ENCODE results near the gene GREB1L.
"Not testable (repeated sequence)": the region's sequence is repeated elsewhere in the genome, so short reads cannot be mapped to it uniquely, and the experiment has no call there.

The GREB1L gene

GRCh38 chr18:21311980-21312379 is 69.9 kb downstream of the GREB1L start:
- not testable (repeated sequence) for DNase-seq

DNA sequence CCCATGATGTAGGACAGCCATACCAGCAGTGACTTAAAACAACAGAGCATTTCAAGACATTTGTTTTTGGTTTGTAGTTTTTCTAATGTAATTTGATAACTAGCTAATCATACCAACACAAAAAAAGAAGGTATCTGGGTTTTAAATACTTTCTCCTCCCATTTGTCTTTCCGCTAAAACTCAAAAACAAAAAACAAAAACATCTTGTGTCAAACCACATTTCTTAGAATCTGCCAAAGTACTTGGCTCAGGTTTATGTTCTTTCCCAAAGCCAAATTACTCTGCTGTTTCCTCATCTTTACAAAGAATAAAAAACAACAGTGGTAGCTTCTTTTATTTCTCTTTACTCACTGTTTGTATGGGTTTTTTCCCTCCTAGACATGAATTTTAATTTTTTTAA is 71.5 kb downstream of the GREB1L start:
- no peak for DNase-seq

DNA sequence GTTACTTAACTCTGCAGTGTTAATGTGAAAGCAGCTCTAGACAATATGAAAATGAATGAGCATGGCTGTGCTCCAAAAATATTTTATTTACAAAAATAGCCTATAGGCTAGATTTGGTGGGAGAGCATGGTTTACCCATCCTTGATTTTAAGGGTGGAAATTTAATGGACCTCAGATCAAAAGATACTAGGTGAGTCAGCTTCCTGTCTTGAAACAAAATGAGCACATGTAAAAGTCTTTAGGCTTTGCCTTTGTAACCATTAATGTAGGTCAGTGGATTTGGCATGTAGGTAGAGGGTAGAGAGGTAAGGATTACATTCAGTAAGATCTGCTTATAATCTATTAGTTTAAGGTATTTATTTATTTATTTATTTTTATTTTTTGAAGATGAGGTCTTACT is 72.7 kb downstream of the GREB1L start:
- DNase-seq, result no peak

DNA sequence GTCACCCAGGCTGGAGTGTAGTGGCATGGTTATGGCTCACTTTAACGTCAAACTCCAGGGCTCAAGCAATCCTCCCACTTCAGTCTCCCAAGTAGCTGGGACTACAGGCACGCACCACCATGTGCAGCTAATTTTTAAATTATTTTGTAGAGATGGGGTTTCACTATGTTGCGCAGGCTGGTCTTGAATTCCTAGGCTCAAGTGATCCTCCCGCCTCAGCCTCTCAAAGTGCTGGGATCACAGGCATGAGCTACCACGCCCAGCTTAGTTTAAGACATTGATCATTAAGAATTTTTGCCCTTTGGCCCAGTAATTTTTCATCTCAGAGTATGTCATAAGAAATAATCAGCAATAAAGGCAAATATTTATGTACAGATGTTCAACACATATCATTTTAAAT is 73.1 kb downstream of the GREB1L start:
- not testable (repeated sequence) for DNase-seq

GRCh38 chr18:21315741-21316197 is 73.7 kb downstream of the GREB1L start:
- no peak for DNase-seq

DNA sequence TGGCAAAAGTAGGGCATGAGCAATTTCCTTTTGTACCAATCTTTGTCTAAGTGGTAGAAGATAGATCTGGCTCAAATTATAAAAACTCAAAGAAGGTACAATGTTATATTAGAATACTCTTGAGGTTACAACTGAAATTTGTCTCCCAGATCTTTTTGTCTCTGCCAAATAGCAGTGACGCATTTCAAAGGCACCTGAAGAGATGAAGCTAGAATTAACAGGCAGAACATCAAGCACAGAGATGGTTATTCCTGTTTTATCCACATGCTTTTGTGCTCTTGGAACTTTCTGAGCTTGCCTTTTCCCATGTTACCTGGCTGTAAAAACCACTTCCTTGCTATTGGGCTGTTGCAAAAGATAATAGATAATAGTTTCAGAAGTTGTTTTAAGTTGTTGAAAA is 74.3 kb downstream of the GREB1L start:
- no peak for DNase-seq

DNA sequence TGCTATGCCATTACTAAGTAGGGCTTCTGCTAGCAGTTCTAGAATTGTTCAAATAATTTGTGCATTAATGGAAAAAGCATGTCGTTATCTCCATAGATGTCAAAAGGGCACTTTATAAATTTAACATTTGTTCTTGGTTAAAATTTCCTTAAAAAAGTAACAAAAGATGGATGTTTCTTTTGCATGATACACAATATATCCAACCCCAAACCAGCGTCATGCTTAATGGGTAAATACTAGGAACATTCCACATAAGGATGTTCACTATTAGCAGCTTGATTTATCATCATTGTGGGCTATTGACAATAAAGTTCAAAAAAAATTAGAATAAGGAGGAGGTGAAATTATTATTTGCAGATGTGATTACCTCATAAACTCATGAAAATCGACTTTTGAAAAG is 79.7 kb downstream of the GREB1L start:
- no peak for DNase-seq

- DNase-seq, result no peak
Measured at GRCh38 chr18:21327101-21327500, 85.1 kb downstream of the GREB1L start.

- DNase-seq, result no peak
Measured at GRCh38 chr18:21330122-21330701, 88.2 kb downstream of the GREB1L start.

GRCh38 chr18:21331065-21331464 is 89.0 kb downstream of the GREB1L start:
- no peak for DNase-seq

GRCh38 chr18:21335927-21336488 is 94.0 kb downstream of the GREB1L start:
- no peak for DNase-seq

DNA sequence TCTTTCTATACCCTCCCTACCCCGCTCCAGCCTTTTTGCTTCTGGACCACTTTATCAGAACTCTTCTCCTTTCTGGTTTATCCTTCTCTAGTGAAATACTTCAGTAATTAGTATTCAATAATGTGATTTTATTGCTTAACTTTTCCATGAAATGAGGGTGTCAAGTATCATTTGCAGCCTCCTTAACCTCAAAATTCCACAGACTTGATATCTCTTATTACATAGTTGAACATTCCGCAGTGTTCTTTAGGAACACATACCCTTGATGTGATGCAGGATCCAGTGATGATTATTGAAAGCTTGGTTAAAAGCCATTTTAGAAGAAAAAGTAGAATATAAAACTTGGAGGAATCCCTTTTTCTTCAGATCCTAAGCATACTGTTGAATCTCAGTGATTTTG is 94.8 kb downstream of the GREB1L start:
- no peak for DNase-seq

- no peak for DNase-seq
Measured at GRCh38 chr18:21341141-21341540, 99.1 kb downstream of the GREB1L start.

DNA sequence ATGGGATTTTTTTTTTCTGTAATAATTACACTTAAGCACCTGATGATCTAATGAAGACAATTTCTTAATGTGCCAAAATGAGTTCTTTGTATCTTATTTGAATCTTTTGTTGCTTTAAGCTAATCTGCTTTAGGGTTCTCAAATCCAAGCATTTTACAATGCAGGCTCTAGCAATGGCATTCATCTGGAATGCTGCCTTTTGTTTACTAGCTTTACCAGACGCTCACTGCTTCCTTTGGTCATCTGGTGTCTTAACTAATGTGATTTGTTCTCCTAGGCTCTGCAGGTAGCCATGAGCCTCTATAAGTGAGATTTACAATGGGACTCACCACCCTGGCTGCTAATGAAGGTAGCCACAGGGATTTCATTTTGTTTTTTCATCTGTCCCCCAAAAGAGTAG is 100.3 kb downstream of the GREB1L start:
- no peak for DNase-seq

- no peak for DNase-seq
Measured at GRCh38 chr18:21344860-21345259, 102.8 kb downstream of the GREB1L start.

DNA sequence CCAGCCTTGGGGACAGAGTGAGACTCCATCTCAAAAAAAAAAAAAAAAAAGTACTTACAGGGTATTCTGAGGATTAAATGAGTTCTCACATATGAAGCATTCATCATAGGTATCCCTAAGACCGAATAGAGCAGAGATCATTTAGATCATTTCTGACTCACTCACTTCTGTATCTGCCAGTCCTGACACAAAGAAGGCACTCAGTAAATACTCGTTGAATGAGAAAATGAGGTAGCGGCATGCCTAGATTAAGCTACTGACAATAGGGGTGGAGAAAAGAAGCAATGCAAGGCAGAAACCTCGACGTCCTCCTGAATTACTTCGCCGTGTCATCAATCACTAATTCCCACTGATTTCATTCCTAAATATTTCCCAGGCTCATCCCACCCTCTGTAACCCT is 103.8 kb downstream of the GREB1L start:
- no peak for DNase-seq

DNA sequence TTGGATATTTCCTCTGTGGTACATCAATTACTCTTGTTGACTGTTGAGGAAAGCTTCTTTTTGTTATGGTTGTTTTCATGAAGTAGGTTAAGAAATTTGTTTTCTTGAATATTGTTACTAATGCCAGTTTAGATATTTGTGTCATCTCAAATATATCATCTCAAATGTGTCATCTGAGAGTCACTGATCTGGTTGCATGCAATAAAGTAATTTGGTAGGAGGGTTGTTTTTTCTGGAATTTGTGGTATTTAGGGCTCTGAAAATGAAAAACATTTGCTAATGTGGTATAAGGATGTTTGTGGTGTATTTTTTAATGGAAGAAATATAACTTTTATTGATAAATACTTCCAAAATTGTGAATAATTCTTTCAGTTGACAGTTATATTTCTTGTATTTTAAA is 117.7 kb downstream of the GREB1L start:
- no peak for DNase-seq

DNA sequence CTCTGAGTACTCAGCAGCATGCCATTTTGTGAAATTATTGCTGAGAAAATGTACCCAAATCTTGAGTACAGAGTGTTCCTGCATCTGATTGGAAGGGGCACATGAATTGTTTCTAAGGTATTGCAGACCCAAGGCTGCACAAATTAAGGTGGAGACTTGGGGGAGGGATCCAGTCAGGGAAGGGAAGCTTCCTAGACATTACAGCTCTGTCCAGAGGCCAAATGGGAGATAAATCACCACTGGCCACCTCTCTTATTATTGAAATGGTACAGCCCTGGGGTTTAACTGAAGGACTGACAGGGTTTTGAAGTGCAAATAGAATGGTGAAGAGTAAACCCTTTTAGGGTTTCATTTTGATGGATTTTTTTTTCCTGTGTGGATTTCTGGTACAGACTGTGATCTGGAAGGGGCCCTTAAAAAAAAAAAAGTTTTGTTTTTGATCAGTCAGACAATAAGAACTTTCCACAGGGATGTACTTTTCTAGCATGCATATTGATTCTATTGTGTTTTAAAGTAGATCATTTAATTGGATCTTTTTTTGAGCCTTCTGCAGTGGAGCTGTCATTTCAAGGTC is 119.4 kb downstream of the GREB1L start:
- DNase-seq, result no peak

GRCh38 chr18:21362831-21363230 is 120.8 kb downstream of the GREB1L start:
- DNase-seq, result no peak

DNA sequence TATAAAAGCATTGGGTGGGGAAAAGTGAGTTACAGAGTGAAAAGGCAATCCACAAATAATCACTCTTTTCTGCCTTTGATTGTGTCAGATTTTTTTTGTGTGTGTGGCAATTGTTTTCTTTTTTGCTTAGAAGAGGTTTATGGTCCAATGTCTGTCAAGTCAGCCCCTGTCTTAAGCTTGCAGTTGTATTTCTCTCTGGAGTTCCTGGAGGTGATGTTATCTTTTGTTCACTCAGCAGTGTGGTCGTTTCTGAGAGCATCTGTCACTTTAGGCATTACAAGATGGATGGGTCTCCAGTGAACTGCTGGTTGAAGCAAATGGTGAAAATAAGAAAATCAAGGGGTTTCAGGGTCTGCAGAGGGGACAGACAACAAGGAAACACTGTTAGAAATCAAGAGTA is 121.3 kb downstream of the GREB1L start:
- no peak for DNase-seq

DNA sequence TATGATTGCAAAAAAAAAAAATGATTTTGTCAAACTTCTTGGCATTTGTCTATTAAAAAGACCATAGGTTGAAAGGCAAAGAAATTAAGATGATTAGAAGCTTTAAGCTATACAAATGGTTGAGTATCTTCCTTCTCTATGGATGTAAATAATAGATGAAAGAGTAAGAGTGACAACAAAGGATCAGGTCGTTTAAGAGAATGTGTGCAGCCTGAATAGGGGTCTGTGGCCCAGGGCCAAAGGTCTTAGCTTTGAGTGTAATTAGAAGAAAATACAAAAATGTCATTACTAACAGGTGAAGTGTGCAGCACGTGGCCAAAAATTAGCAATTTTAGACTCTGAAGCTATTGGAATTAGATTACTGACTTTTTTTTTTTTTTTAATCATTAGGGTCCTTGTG is 122.4 kb downstream of the GREB1L start:
- DNase-seq, result no peak

- DNase-seq, result no peak
Measured at GRCh38 chr18:21366896-21367295, 124.9 kb downstream of the GREB1L start.

- no peak for DNase-seq
Measured at GRCh38 chr18:21369146-21369545, 127.1 kb downstream of the GREB1L start.

- DNase-seq, result not testable (repeated sequence)
Measured at GRCh38 chr18:21369597-21369996, 127.6 kb downstream of the GREB1L start.

GRCh38 chr18:21383031-21383430 is 141.0 kb downstream of the GREB1L start:
- DNase-seq, result no peak
